GM12878 (cell line): Measurements from ENCODE around the gene MYG1. TPM values are rescaled to one million over a fixed set of nuclear protein-coding genes. Genes with fewer than 3 reads are reported as not detected.
A peak's percentile ranks its signal among the peaks of the same experiment; 100 is the strongest.

ENCODE experiments used
- BCLAF1 ChIP-seq: fragments of 450-650 bp; IDR thresholded peaks from 2 replicates; pipeline ENCODE4 v1.6.1; 2017; ENCODE audit warnings: antibody characterized with exemption, mild to moderate bottlenecking, moderate library complexity
- E2F4 ChIP-seq: IDR thresholded peaks from 2 replicates; pipeline ENCODE4 v1.6.1; 2012; ENCODE audit warnings: low read depth, low read length, improper control_type of control experiment
- ETV6 ChIP-seq, 2 experiments: fragments of 450-650 bp in 1 of 2; IDR thresholded peaks in 1 of 2; conservative IDR thresholded peaks in 1 of 2; 2 replicates each; pipeline ENCODE4 v1.6.1; 2014; ENCODE audit warnings: antibody characterized with exemption in 1 of 2, borderline replicate concordance in 1 of 2, low read depth in 1 of 2, mild to moderate bottlenecking in 1 of 2, moderate library complexity in 1 of 2
- GATAD2B ChIP-seq: fragments of 450-650 bp; conservative IDR thresholded peaks from 2 replicates; pipeline ENCODE4 v1.6.1; 2017; ENCODE audit warnings: low read depth, mild to moderate bottlenecking, moderate library complexity
- HDAC2 ChIP-seq: fragments of 200-600 bp; sonication (generic); IDR thresholded peaks from 2 replicates; pipeline ENCODE4 v1.6.1; 2017
- KDM1A ChIP-seq: fragments of 200-600 bp; sonication (generic); IDR thresholded peaks from 2 replicates; pipeline ENCODE4 v1.6.1; 2016; ENCODE audit warnings: borderline replicate concordance
- MYB ChIP-seq: fragments of 150-350 bp; IDR thresholded peaks from 2 replicates; pipeline ENCODE4 v1.6.1; 2014; ENCODE audit warnings: mild to moderate bottlenecking, low read depth, low read length, borderline replicate concordance
- NR2C1 ChIP-seq: fragments of 450-650 bp; IDR thresholded peaks from 2 replicates; pipeline ENCODE4 v1.6.1; 2017; ENCODE audit warnings: antibody characterized with exemption, mild to moderate bottlenecking, moderate library complexity
- PAX5 ChIP-seq: IDR thresholded peaks from 2 replicates; pipeline ENCODE4 v1.6.1; 2011; ENCODE audit warnings: low read depth, low read length, borderline replicate concordance
- POLR2A ChIP-seq: IDR thresholded peaks from 2 replicates; pipeline ENCODE4 v1.6.1; 2011; ENCODE audit warnings: low read depth, mild to moderate bottlenecking, low read length
- POLR2AphosphoS5 ChIP-seq: IDR thresholded peaks from 2 replicates; pipeline ENCODE4 v1.6.1; 2011; ENCODE audit warnings: mild to moderate bottlenecking, low read length, inconsistent platforms
- RB1 ChIP-seq: fragments of 450-650 bp; formaldehyde crosslinking; IDR thresholded peaks from 2 replicates; pipeline ENCODE4 v1.6.1; 2017; ENCODE audit warnings: mild to moderate bottlenecking, borderline replicate concordance
- SP1 ChIP-seq: IDR thresholded peaks from one replicate; pipeline ENCODE4 v1.6.1; 2011; ENCODE audit warnings: low read depth, low read length
- SRF ChIP-seq, 2 experiments: IDR thresholded peaks; 2 replicates each; pipeline ENCODE4 v1.6.1; 2011; ENCODE audit warnings: low read depth in 2 of 2, low read length in 2 of 2, mild to moderate bottlenecking in 1 of 2, moderate library complexity in 1 of 2
- TBL1XR1 ChIP-seq: IDR thresholded peaks from 2 replicates; pipeline ENCODE4 v1.6.1; 2012; ENCODE audit warnings: low read depth, low read length, improper control_type of control experiment
- ZBED1 ChIP-seq: IDR thresholded peaks from 2 replicates; pipeline ENCODE4 v1.6.1; 2016; ENCODE audit warnings: borderline replicate concordance
- polyA plus RNA-seq, 11 experiments: library from polyadenylated mRNA; depleted of rRNA in 4 of 11; unstranded in 6 of 11; stranded (reverse) in 5 of 11; fragments of >200 nt; fragmentation: Nextera tagmentation in 4 of 11; fragmentation: Illumina TruSeq in 1 of 11; extraction: Ambion mirVana in 4 of 11; extraction: Trizol in 1 of 11; gene quantifications; 1 replicate in 1 of 11; 2 replicates in 10 of 11; pipeline versions ENCODE4 v1.2.1 to v1.2.3, GENCODE V29; 2011 to 2016; ENCODE audit warnings: inconsistent platforms in 2 of 11, missing spikeins in 2 of 11, low read depth in 1 of 11
- total RNA-seq, 4 experiments: library from RNA; depleted of rRNA in 3 of 4; stranded (reverse); fragments of >200 nt in 3 of 4; fragmentation: Illumina TruSeq in 1 of 4; extraction: Trizol in 1 of 4; gene quantifications; 2 replicates each; pipeline versions ENCODE4 v1.2.1 to v1.2.3, GENCODE V29; 2013 to 2021
- TF ChIP-seq, protein P1 (sequence below): fragments of 450-650 bp; IDR thresholded peaks from 2 replicates; pipeline ENCODE4 v1.6.1; 2016; ENCODE audit warnings: mild to moderate bottlenecking, moderate library complexity, borderline replicate concordance
- TF ChIP-seq, protein P2 (sequence below): fragments of 450-650 bp; IDR thresholded peaks from 2 replicates; pipeline ENCODE4 v1.6.1; 2017; ENCODE audit warnings: mild to moderate bottlenecking, moderate library complexity

The MYG1 gene
- total and polyA plus RNA-seq, 10 of the 15 experiments (the other 5 are each of a cell fraction or from before 2014, with no cell fraction given): 20.7 to 81.0 (median 49.4) TPM

DNA sequence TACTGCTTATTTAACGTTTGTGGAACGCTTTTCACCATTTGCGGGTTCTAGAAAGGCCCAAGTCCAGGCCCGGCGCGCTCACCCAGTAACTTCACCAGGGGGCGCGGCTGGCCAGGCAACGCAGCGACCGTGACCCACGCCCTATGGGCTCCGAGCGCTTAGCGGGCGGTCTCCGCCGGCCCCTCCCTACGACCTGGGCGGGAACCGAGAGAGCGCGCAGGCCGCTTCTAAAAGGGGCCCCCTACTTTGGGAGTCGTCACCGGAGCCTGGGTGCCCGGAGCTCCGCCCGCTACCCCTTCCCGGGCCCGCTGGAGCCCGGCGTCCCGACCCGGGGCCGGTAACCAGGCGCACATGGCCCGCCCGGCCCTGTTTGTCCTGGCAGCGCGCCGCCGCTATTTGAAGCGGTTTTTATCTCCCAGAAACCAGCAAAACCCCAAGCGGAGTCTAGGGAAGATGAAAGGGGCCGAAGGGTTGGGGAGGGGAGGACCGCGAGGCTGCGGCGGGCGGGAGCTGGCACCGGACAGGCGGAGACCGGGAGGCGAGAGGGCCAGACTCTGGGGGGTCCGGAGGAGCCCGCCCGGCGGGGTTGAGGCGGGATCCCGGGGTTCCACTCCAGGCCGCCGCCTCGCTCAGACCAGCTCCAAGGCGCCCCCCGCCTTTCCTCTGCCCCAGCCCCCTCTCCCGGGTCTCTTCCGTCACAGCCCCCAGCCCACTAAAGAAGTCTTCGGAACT lies 25.4 kb downstream of the MYG1 start (continued):
- TF ChIP-seq NR2C1 (peak; percentile 46; the same call in 1 of the 2 replicates), RB1 (peak; percentile 97; the same call in 1 of the 2 replicates), SRF (IDR thresholded peaks at IDR 0.05; ENCODE audit: low read depth in 2 of 2, low read length in 2 of 2) (0 out of 4 replicates have a peak, but pooled peaks of 1 of the 2 experiments have one; percentile 37), POLR2A (peak; percentile 68; the same call in 1 of the 2 replicates), TBL1XR1 (peak; percentile 70; the same call in 1 of the 2 replicates), POLR2AphosphoS5 (no peak), KDM1A (no peak), SP1 (peak; percentile 16), HDAC2 (no peak), PAX5 (peak; percentile 100), ETV6 (conservative IDR thresholded peaks at IDR 0.05 in 1 of 2, IDR thresholded peaks at IDR 0.05 in 1 of 2; ENCODE audit: borderline replicate concordance in 1 of 2, low read depth in 1 of 2) (no peak), E2F4 (peak; percentile 63), ZBED1 (no peak), GATAD2B (peak; percentile 85), BCLAF1 (no peak), MYB (no peak)
- TF ChIP-seq, protein P1, sequence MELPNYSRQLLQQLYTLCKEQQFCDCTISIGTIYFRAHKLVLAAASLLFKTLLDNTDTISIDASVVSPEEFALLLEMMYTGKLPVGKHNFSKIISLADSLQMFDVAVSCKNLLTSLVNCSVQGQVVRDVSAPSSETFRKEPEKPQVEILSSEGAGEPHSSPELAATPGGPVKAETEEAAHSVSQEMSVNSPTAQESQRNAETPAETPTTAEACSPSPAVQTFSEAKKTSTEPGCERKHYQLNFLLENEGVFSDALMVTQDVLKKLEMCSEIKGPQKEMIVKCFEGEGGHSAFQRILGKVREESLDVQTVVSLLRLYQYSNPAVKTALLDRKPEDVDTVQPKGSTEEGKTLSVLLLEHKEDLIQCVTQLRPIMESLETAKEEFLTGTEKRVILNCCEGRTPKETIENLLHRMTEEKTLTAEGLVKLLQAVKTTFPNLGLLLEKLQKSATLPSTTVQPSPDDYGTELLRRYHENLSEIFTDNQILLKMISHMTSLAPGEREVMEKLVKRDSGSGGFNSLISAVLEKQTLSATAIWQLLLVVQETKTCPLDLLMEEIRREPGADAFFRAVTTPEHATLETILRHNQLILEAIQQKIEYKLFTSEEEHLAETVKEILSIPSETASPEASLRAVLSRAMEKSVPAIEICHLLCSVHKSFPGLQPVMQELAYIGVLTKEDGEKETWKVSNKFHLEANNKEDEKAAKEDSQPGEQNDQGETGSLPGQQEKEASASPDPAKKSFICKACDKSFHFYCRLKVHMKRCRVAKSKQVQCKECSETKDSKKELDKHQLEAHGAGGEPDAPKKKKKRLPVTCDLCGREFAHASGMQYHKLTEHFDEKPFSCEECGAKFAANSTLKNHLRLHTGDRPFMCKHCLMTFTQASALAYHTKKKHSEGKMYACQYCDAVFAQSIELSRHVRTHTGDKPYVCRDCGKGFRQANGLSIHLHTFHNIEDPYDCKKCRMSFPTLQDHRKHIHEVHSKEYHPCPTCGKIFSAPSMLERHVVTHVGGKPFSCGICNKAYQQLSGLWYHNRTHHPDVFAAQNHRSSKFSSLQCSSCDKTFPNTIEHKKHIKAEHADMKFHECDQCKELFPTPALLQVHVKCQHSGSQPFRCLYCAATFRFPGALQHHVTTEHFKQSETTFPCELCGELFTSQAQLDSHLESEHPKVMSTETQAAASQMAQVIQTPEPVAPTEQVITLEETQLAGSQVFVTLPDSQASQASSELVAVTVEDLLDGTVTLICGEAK: no peak
- TF ChIP-seq, protein P2, sequence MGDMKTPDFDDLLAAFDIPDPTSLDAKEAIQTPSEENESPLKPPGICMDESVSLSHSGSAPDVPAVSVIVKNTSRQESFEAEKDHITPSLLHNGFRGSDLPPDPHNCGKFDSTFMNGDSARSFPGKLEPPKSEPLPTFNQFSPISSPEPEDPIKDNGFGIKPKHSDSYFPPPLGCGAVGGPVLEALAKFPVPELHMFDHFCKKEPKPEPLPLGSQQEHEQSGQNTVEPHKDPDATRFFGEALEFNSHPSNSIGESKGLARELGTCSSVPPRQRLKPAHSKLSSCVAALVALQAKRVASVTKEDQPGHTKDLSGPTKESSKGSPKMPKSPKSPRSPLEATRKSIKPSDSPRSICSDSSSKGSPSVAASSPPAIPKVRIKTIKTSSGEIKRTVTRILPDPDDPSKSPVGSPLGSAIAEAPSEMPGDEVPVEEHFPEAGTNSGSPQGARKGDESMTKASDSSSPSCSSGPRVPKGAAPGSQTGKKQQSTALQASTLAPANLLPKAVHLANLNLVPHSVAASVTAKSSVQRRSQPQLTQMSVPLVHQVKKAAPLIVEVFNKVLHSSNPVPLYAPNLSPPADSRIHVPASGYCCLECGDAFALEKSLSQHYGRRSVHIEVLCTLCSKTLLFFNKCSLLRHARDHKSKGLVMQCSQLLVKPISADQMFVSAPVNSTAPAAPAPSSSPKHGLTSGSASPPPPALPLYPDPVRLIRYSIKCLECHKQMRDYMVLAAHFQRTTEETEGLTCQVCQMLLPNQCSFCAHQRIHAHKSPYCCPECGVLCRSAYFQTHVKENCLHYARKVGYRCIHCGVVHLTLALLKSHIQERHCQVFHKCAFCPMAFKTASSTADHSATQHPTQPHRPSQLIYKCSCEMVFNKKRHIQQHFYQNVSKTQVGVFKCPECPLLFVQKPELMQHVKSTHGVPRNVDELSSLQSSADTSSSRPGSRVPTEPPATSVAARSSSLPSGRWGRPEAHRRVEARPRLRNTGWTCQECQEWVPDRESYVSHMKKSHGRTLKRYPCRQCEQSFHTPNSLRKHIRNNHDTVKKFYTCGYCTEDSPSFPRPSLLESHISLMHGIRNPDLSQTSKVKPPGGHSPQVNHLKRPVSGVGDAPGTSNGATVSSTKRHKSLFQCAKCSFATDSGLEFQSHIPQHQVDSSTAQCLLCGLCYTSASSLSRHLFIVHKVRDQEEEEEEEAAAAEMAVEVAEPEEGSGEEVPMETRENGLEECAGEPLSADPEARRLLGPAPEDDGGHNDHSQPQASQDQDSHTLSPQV: peak; percentile 66; the same call in 1 of the 2 replicates
